ENCODE measurements around the gene DENND2A.

GRCh38 chr7:140562926-140563481 lies 77.6 kb downstream of the DENND2A start:
- TF ChIP-seq, protein P1, sequence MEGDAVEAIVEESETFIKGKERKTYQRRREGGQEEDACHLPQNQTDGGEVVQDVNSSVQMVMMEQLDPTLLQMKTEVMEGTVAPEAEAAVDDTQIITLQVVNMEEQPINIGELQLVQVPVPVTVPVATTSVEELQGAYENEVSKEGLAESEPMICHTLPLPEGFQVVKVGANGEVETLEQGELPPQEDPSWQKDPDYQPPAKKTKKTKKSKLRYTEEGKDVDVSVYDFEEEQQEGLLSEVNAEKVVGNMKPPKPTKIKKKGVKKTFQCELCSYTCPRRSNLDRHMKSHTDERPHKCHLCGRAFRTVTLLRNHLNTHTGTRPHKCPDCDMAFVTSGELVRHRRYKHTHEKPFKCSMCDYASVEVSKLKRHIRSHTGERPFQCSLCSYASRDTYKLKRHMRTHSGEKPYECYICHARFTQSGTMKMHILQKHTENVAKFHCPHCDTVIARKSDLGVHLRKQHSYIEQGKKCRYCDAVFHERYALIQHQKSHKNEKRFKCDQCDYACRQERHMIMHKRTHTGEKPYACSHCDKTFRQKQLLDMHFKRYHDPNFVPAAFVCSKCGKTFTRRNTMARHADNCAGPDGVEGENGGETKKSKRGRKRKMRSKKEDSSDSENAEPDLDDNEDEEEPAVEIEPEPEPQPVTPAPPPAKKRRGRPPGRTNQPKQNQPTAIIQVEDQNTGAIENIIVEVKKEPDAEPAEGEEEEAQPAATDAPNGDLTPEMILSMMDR (IDR thresholded peaks at IDR 0.05; ENCODE audit: poor library complexity): no peak
- TF ChIP-seq EZH2 (IDR thresholded peaks at IDR 0.05; ENCODE audit: borderline replicate concordance) (no peak), EZH2phosphoT487 (IDR thresholded peaks at IDR 0.05; ENCODE audit: low read depth, severe bottlenecking, unreplicated experiment) (no peak)

Data from hepatocyte (in vitro differentiated cells).